ENCODE data around the gene AKT3.

The AKT3 gene

DNA sequence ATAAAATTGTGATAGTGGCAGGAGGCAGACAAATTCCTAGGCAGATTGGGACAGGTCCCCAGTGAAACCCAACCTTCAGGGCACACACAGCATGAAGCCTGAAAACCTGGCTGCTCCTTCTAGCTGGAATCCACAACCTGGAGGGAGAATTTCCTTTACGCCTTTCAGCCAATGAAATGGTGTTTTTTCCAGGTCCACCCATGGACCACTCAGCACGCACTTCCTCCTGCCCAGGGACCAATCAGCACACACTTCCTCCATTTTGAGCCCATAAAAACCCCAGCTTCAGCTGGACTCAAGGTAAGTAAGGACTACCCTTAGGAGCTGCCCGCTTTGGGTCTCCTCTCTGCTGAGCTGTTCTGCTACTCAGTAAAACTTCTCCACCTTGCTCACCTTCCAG, 120.1 kb downstream of the AKT3 start:
- Histone ChIP-seq H3K27ac (no peak overlapping the region), H3K9me3 (ENCODE audit: severe bottlenecking) (no peaks in the 10 kb centered on the region), H3K4me3 (ENCODE audit: low read depth, low read length) (no peak overlapping the region), H3K27me3 (ENCODE audit: insufficient read depth, low read depth, severe bottlenecking) (no peaks in the 10 kb centered on the region), H3K36me3 (no peaks in the 10 kb centered on the region; the same call in 1 of the 2 replicates)
- DNase-seq, result no peak
- TF ChIP-seq, protein P1, sequence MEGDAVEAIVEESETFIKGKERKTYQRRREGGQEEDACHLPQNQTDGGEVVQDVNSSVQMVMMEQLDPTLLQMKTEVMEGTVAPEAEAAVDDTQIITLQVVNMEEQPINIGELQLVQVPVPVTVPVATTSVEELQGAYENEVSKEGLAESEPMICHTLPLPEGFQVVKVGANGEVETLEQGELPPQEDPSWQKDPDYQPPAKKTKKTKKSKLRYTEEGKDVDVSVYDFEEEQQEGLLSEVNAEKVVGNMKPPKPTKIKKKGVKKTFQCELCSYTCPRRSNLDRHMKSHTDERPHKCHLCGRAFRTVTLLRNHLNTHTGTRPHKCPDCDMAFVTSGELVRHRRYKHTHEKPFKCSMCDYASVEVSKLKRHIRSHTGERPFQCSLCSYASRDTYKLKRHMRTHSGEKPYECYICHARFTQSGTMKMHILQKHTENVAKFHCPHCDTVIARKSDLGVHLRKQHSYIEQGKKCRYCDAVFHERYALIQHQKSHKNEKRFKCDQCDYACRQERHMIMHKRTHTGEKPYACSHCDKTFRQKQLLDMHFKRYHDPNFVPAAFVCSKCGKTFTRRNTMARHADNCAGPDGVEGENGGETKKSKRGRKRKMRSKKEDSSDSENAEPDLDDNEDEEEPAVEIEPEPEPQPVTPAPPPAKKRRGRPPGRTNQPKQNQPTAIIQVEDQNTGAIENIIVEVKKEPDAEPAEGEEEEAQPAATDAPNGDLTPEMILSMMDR (IDR thresholded peaks at IDR 0.05; ENCODE audit: low read depth, low read length), result no peak

DNA sequence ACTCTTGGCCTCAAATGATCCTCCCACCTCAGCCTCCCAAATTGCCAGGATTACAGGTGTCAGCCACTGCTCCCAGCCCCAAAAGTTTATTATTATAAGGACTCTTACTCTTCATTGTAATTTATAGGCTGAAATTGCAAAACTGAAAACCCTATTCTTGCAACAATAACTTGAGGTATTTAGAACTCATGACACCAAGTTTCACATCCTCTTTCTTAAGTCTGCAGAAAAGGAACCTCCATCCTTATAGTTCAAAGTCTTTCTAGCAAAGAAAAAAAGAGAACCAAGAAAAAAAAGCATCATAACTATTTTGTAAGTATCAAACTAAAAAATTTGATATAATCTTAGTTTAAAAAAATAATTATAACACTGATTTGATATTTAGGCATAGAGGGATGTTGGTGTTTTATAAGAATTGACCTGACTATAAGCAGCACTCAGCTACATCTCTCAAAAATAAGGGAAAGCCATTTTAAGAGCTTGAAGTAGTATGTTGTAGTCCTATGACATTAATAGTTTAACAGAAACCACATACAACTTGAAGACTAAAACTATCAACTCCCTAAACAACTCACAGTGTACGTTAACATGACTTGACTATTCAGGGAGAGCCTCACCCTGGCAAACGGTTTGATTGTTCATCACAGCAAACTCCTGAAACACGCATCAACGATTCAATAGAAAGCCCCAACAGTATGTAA, 122.4 kb downstream of the AKT3 start:
- Histone ChIP-seq H3K4me3 (ENCODE audit: low read depth, low read length) (no peak overlapping the region), H3K27ac (no peak overlapping the region), H3K9me3 (ENCODE audit: severe bottlenecking) (no peaks in the 10 kb centered on the region), H3K27me3 (ENCODE audit: insufficient read depth, low read depth, severe bottlenecking) (no peaks in the 10 kb centered on the region), H3K36me3 (no peaks in the 10 kb centered on the region; the same call in 1 of the 2 replicates)
- TF ChIP-seq, protein P1 (IDR thresholded peaks at IDR 0.05; ENCODE audit: low read depth, low read length), result no peak
- no peak for DNase-seq

DNA sequence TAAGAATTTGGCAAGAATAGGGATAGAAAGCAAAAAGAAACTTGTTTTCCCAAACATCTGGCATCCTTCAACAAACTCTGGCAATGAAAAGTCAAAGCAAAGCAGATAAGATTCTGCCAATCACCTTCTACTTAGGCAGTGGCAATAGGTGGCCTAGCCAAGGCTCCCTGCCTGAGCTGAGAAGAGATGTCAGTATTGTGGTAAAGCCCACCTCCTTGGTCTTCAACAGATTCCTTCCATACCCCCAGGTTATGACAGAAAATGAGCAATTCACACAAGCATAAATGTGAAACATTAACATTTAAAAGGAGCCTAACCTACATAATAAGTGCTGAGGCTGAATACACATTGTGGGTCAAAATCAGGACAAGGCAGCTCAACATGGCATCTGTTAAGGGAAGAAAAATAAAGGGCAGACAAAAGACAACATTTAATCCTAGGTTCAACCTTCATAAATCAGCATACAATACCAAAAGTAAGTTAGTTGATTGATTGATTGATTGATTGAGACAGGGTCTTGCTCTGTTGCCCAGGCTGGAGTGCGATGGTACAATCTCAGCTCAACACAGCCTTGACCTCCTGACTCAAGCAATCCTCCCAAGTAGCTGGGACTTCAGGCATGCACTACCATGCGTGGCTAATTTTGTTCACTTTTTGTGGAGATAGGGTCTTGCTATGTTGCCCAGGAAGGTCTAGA, 123.1 kb downstream of the AKT3 start:
- TF ChIP-seq, protein P1 (IDR thresholded peaks at IDR 0.05; ENCODE audit: low read depth, low read length), result no peak
- Histone ChIP-seq H3K27me3 (ENCODE audit: insufficient read depth, low read depth, severe bottlenecking) (no peaks in the 10 kb centered on the region), H3K9me3 (ENCODE audit: severe bottlenecking) (no peaks in the 10 kb centered on the region), H3K27ac (no peak overlapping the region), H3K4me3 (ENCODE audit: low read depth, low read length) (no peak overlapping the region), H3K36me3 (no peaks in the 10 kb centered on the region; the same call in 1 of the 2 replicates)
- DNase-seq, result no peak

DNA sequence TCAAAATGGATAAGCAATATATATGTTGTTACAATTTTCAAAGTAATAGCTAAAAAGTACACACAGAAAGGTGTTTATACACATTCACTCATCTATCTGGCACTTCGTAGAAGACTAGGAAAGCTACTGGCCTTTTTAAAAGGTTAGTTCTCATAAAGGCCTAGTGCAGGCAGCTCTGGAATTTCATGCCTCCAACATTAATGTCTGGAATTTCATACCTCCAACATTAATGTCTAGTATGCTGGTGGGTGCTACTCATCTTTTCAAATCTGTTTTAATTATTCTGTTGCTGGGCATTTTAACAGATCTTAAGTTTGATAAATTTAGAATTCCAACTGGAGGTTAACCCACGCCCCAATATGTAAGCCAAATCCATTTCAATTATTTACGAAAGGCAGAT, 124.2 kb downstream of the AKT3 start:
- Histone ChIP-seq H3K4me3 (ENCODE audit: low read depth, low read length) (no peak overlapping the region), H3K9me3 (ENCODE audit: severe bottlenecking) (no peaks in the 10 kb centered on the region), H3K27ac (no peak overlapping the region), H3K27me3 (ENCODE audit: insufficient read depth, low read depth, severe bottlenecking) (no peaks in the 10 kb centered on the region), H3K36me3 (no peaks in the 10 kb centered on the region; the same call in 1 of the 2 replicates)
- DNase-seq, result no peak
- TF ChIP-seq, protein P1 (IDR thresholded peaks at IDR 0.05; ENCODE audit: low read depth, low read length), result no peak

DNA sequence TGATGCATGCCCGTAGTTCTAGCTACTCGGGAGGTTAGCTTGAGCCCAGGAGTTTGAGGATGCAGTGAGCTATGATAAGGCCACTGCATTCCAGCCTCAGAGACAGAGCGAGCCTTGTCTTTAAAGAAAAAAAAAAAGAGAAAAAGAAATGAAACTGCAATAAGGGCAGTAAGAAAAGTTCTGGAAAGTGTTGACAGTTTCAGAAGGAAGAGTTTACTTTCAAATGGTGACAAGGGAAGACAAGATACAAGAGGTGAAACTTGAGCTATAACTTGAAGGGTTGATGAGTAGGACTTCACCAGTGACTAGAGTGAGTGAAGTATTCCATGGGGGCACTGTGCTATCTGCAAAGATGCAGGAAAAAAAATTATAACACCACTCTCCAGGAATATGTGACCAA, 125.0 kb downstream of the AKT3 start:
- no peak for DNase-seq
- TF ChIP-seq, protein P1 (IDR thresholded peaks at IDR 0.05; ENCODE audit: low read depth, low read length), result no peak
- no peak overlapping the region for H3K4me3 ChIP-seq (ENCODE audit: low read depth, low read length)

More for the DNA sequence above, 125.0 kb downstream of the AKT3 start:
- Histone ChIP-seq H3K27ac (no peak overlapping the region), H3K9me3 (ENCODE audit: severe bottlenecking) (no peaks in the 10 kb centered on the region), H3K36me3 (no peaks in the 10 kb centered on the region; the same call in 1 of the 2 replicates), H3K27me3 (ENCODE audit: insufficient read depth, low read depth, severe bottlenecking) (no peaks in the 10 kb centered on the region)
